Measurements from ENCODE around the gene CYP19A1. TPM values are rescaled to one million over a fixed set of nuclear protein-coding genes. Genes with fewer than 3 reads are reported as not detected.

CYP19A1 gene
- total RNA-seq, 1 experiment from 2014 or later = 2.4 TPM

Small RNA genes lying within 50 kb of the gene (small RNA-seq; reads per million reads assigned to genes)
- gene AC020891.4 = not detected
- not detected for gene MIR4713
- gene MIR7973-1 = not detected

Other genes starting within 250 kb of the CYP19A1 start
- not detected in 2 replicates for gene TNFAIP8L3, start 243.7 kb downstream of the CYP19A1 start, total RNA-seq (2014; rRNA removed; shearing (Covaris generic); ENCODE audit: low replicate concordance)
- not detected in 2 replicates for gene GLDN, start 3.1 kb upstream of the CYP19A1 start, total RNA-seq (2014; rRNA removed; shearing (Covaris generic); ENCODE audit: low replicate concordance)